GM12878 (cell line): Measurements from ENCODE around the gene NPB. TPM values are rescaled to one million over a fixed set of nuclear protein-coding genes. Genes with fewer than 3 reads are reported as not detected.

Source experiments
- ATAC-seq: fragments of 200-7000 bp; cut with Tn5 transposase; 3 replicates; pipeline ENCODE4 v1.9.1; 2020; ENCODE audit warnings: mild to moderate bottlenecking, moderate library complexity
- BruUV-seq: library from RNA; stranded (reverse); fragments of 400-500 nt; replicated peaks from 2 replicates; lab custom pipeline; 2021; lab: Mats Ljungman, UMichigan
- CTCF ChIA-PET: fragments of 300-600 bp; sonication (Branson Sonifier 250); formaldehyde crosslinking; extraction: SDS; loops from one replicate; lab custom pipeline; 2021; ENCODE audit warnings: inconsistent platforms; lab: Yijun Ruan, JAX
- POLR2A ChIA-PET: fragments of 350-600 bp; formaldehyde crosslinking; extraction: SDS; loops from one replicate; lab custom pipeline; 2021; ENCODE audit warnings: inconsistent platforms; lab: Charles Lee
- RAD21 ChIA-PET: fragments of 300-600 bp; sonication (Branson Sonifier 250); formaldehyde crosslinking; loops from one replicate; lab custom pipeline; 2023; ENCODE audit warnings: antibody characterized with exemption; ENCODE audit not compliant: unreplicated experiment; lab: Charles Lee
- SMC1A ChIA-PET: fragments of 300-600 bp; sonication (Branson Sonifier 250); formaldehyde crosslinking; loops from one replicate; lab custom pipeline; 2023; ENCODE audit not compliant: unreplicated experiment, uncharacterized antibody; lab: Charles Lee
- DNase-seq: peaks from one replicate; pipeline ENCODE4 v3.0.0-alpha.2; 2011; ENCODE audit warnings: low read depth, low spot score
- FAIRE-seq: peaks from 3 replicates; lab custom pipeline; 2011; peaks lifted over from hg19 to GRCh38; lab: Jason Lieb, UNC
- H2AFZ ChIP-seq: 2 replicates; pipeline ENCODE4 v1.6.0; 2011; ENCODE audit warnings: low read depth, low read length, control low read depth; ENCODE audit not compliant: control insufficient read depth
- H3K27ac ChIP-seq: 2 replicates; pipeline ENCODE4 v1.5.1; 2011; ENCODE audit warnings: control low read depth; ENCODE audit not compliant: control insufficient read depth, insufficient read depth
- H3K27me3 ChIP-seq, 2 experiments: replicated peaks in 1 of 2; 2 replicates each; pipeline versions ENCODE4 v1.6.0 to v1.6.1; 2011; ENCODE audit warnings: low read length in 1 of 2; ENCODE audit not compliant: control insufficient read depth in 2 of 2, insufficient read depth in 2 of 2
- H3K36me3 ChIP-seq, 2 experiments: 2 replicates each; pipeline ENCODE4 v1.5.1; 2011; ENCODE audit warnings: low read length in 1 of 2; ENCODE audit not compliant: control insufficient read depth in 2 of 2, insufficient read depth in 2 of 2
- H3K4me1 ChIP-seq: 2 replicates; pipeline ENCODE4 v1.6.1; 2011; ENCODE audit warnings: mild to moderate bottlenecking, low read length, moderate library complexity, mixed read lengths; ENCODE audit not compliant: control insufficient read depth, insufficient read depth
- H3K4me2 ChIP-seq: 2 replicates; pipeline ENCODE4 v1.6.0; 2011; ENCODE audit warnings: control low read depth; ENCODE audit not compliant: control insufficient read depth, insufficient read depth
- H3K4me3 ChIP-seq: fragments of 200-600 bp; sonication (generic); 2 replicates; pipeline ENCODE4 v1.5.1; 2016
- H3K79me2 ChIP-seq: 2 replicates; pipeline ENCODE4 v1.6.0; 2011; ENCODE audit warnings: low read length; ENCODE audit not compliant: control insufficient read depth, insufficient read depth
- H3K9ac ChIP-seq: 2 replicates; pipeline ENCODE4 v1.8.0; 2011; ENCODE audit warnings: low read length, control low read depth, mixed read lengths; ENCODE audit not compliant: control insufficient read depth, insufficient read depth
- H3K9me3 ChIP-seq: replicated peaks from 3 replicates; pipeline ENCODE4 v1.5.1; 2011; ENCODE audit warnings: mild to moderate bottlenecking, low read length; ENCODE audit not compliant: control insufficient read depth, insufficient read depth
- H4K20me1 ChIP-seq: 2 replicates; pipeline ENCODE4 v1.6.0; 2011; ENCODE audit not compliant: control insufficient read depth, insufficient read depth
- BMI1 ChIP-seq: fragments of 450-650 bp; IDR thresholded peaks from 2 replicates; pipeline ENCODE4 v1.6.1; 2016; ENCODE audit warnings: mild to moderate bottlenecking, moderate library complexity, borderline replicate concordance
- CHD2 ChIP-seq: IDR thresholded peaks from 2 replicates; pipeline ENCODE4 v1.6.1; 2011; ENCODE audit warnings: low read depth, low read length, improper control_type of control experiment, borderline replicate concordance
- CHD4 ChIP-seq: fragments of 200-600 bp; sonication (generic); IDR thresholded peaks from 2 replicates; pipeline ENCODE4 v1.6.1; 2016; ENCODE audit warnings: mild to moderate bottlenecking
- DPF2 ChIP-seq: fragments of 450-650 bp; IDR thresholded peaks from 2 replicates; pipeline ENCODE4 v1.6.1; 2017; ENCODE audit warnings: mild to moderate bottlenecking
- EP300 ChIP-seq, 2 experiments: fragments of 150-350 bp in 1 of 2; IDR thresholded peaks; 2 replicates each; pipeline ENCODE4 v1.6.1; 2011 to 2012; ENCODE audit warnings: low read depth in 2 of 2, low read length in 2 of 2, borderline replicate concordance in 1 of 2, improper control_type of control experiment in 1 of 2, inconsistent platforms in 1 of 2; ENCODE audit not compliant: control insufficient read depth in 1 of 2
- GABPA ChIP-seq: IDR thresholded peaks from 2 replicates; pipeline ENCODE4 v1.6.1; 2014; ENCODE audit warnings: antibody characterized with exemption, low read depth, mild to moderate bottlenecking, inconsistent platforms
- HDAC6 ChIP-seq: fragments of 200-600 bp; sonication (generic); IDR thresholded peaks from one replicate; pipeline ENCODE4 v1.8.0; 2017; ENCODE audit warnings: antibody characterized with exemption; ENCODE audit not compliant: unreplicated experiment
- IKZF1 ChIP-seq: fragments of 450-650 bp; conservative IDR thresholded peaks from 2 replicates; pipeline ENCODE4 v1.6.1; 2017; ENCODE audit warnings: antibody characterized with exemption, mild to moderate bottlenecking
- SMARCA5 ChIP-seq: fragments of 450-650 bp; IDR thresholded peaks from 2 replicates; pipeline ENCODE4 v1.6.1; 2017; ENCODE audit warnings: mild to moderate bottlenecking
- STAT1 ChIP-seq: fragments of 450-650 bp; conservative IDR thresholded peaks from 2 replicates; pipeline ENCODE4 v1.6.1; 2014; ENCODE audit warnings: antibody characterized with exemption, mild to moderate bottlenecking
- STAT3 ChIP-seq: IDR thresholded peaks from 2 replicates; pipeline ENCODE4 v1.6.1; 2011; ENCODE audit warnings: low read depth, low read length, improper control_type of control experiment
- TAF1 ChIP-seq: IDR thresholded peaks from 2 replicates; pipeline ENCODE4 v1.6.1; 2011; ENCODE audit warnings: mild to moderate bottlenecking, low read depth, low read length, borderline replicate concordance
- TCF3 ChIP-seq: IDR thresholded peaks from 2 replicates; pipeline ENCODE4 v1.6.1; 2012; ENCODE audit warnings: low read depth, mild to moderate bottlenecking, low read length, borderline replicate concordance; ENCODE audit not compliant: insufficient read depth
- WGBS: methylation state at CpG from one replicate; pipeline ENCODE4 v1.1.6; 2016; ENCODE audit warnings: low lambda C conversion rate; ENCODE audit not compliant: insufficient replicate concordance, insufficient coverage; ENCODE audit errors: missing lambda C conversion rate; 5-methylcytosine and 5-hydroxymethylcytosine counted together
- in situ Hi-C: fragments of 300-500 bp; cut with MboI; formaldehyde crosslinking; loops from 9 replicates; pipeline ENCODE4 v1.14.3; 2018; ENCODE audit warnings: mixed read lengths
- intact Hi-C: fragments of 100-400 bp; cut with micrococcal nuclease; formaldehyde crosslinking; loops from one replicate; pipeline ENCODE4 v1.14.2; 2022; ENCODE audit not compliant: unreplicated experiment
- polyA plus RNA-seq, 11 experiments: library from polyadenylated mRNA; depleted of rRNA in 4 of 11; unstranded in 6 of 11; stranded (reverse) in 5 of 11; fragments of >200 nt; fragmentation: Nextera tagmentation in 4 of 11; fragmentation: Illumina TruSeq in 1 of 11; extraction: Ambion mirVana in 4 of 11; extraction: Trizol in 1 of 11; gene quantifications; 1 replicate in 1 of 11; 2 replicates in 10 of 11; pipeline versions ENCODE4 v1.2.1 to v1.2.3, GENCODE V29; 2011 to 2016; ENCODE audit warnings: inconsistent platforms in 2 of 11, missing spikeins in 2 of 11, low read depth in 1 of 11
- total RNA-seq, 4 experiments: library from RNA; depleted of rRNA in 3 of 4; stranded (reverse); fragments of >200 nt in 3 of 4; fragmentation: Illumina TruSeq in 1 of 4; extraction: Trizol in 1 of 4; gene quantifications; 2 replicates each; pipeline versions ENCODE4 v1.2.1 to v1.2.3, GENCODE V29; 2013 to 2021
- TF ChIP-seq, protein P1 (sequence below): IDR thresholded peaks from 2 replicates; pipeline ENCODE4 v1.6.1; 2011; ENCODE audit warnings: low read depth, mild to moderate bottlenecking, low read length, moderate library complexity, borderline replicate concordance; ENCODE audit errors: extremely low read depth
- TF ChIP-seq, protein P2 (sequence below): fragments of 450-650 bp; conservative IDR thresholded peaks from 2 replicates; pipeline ENCODE4 v1.6.1; 2017; ENCODE audit warnings: mild to moderate bottlenecking, moderate library complexity

NPB gene
- total and polyA plus RNA-seq, 10 of the 15 experiments (the other 5 are each of a cell fraction or from before 2014, with no cell fraction given), result 0.03 to 0.40 (median 0.15) TPM; not detected in 2

DNA sequence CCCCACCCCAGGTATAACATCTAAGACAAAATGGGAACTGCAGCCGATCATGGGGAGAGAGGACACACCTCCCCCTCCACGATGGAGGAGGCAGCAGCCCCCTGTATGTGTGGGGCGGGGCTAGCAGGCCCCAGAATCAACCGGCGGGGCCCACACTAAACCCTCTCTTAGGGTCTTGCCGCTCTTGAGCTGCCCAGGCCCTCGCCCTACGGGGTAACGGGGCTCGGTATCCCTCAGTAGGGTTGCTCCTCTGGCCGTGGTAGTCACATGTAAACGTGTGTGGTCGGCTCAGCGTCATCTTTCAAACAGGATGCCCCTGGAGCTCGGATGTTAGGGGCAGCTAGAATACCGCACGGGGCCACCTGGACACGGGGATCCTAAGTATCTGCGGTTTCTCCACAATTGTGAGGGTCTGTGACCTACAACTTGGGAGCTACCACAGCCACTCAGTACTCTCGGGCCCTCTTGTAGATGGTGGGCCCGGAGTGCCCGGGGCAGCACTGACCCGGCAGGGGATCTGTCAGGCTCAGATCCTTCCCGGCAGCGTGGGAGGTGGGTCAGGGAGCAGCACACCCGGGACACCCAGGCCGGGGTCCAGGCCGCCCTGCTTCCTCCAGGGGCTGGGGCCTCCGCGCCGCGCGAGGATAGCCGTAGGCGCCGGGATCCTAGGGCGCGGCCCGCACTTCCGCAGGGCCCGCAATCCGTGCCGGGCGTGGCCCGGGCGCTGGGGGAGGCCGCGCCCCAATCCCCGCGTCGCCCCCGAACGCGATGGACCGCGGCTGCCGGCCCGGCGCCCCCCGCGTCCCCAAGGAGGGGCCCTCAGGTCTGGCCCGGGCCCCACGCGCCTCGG lies 31.7 kb upstream of the NPB start:
- Histone ChIP-seq H4K20me1 (0 out of 2 replicates have a peak, but pooled peaks cover 3% of the 10 kb centered on the region), H3K36me3 (peaks cover 1 to 24% of the 10 kb centered on the region in 2 experiments; a peak in 2 of 4 replicates), H3K4me3 (peak overlapping the region; percentile 95), H3K4me1 (0 out of 2 replicates have a peak, but pooled peaks cover 8% of the 10 kb centered on the region), H2AFZ (no peak overlapping the region), H3K79me2 (peaks cover 47% of the 10 kb centered on the region), H3K27ac (peak overlapping the region; percentile 83), H3K9me3 (no peaks in the 10 kb centered on the region), H3K9ac (peak overlapping the region; percentile 91), H3K4me2 (peak overlapping the region; percentile 81), H3K27me3 (no peaks in the 10 kb centered on the region)
- SMC1A ChIA-PET, result interaction anchor here (0.8 to 1.7 kb wide), 4 partner anchors 9 to 43 kb away, joined by 3 to 7 read pairs (median 5); partner anchors contain the start of gene ANAPC11
- ATAC-seq (peak; percentile 24), FAIRE-seq (peak; percentile 35), DNase-seq (no peak)
- BruUV-seq, result no TSS peak
- POLR2A ChIA-PET, result interaction anchor here (0.5 to 3.5 kb wide), 12 partner anchors 8 to 623 kb away, joined by 3 to 26 read pairs (median 6); partner anchors contain the start of genes ALYREF, ANAPC11, FASN and MCRIP1
- intact Hi-C loops, result loop anchor here (5.0 kb wide), 1 partner anchor 57 kb away; the partner anchor contains the start of gene MAFG
- in situ Hi-C loops, result no loop called here
- RAD21 ChIA-PET, result interaction anchor here (1.0 to 2.1 kb wide), 4 partner anchors 9 to 56 kb away, joined by 3 to 8 read pairs (median 4); partner anchors contain the start of genes ALYREF and ANAPC11
- under 1% methylated on average over 51 of the region's 65 CpGs for WGBS
- CTCF ChIA-PET, result interaction anchor here (0.5 to 2.5 kb wide), 16 partner anchors 9 to 167 kb away, joined by 3 to 10 read pairs (median 5); partner anchors contain the start of genes DCXR, MAFG and P4HB
- TF ChIP-seq STAT3, result no peak
- TF ChIP-seq EP300 (IDR thresholded peaks at IDR 0.05; ENCODE audit: borderline replicate concordance in 1 of 2, control insufficient read depth in 1 of 2, low read depth in 2 of 2, low read length in 2 of 2), result peak in 1 of 2 experiments; percentile 26; a peak in 1 of 4 replicates
- TF ChIP-seq CHD2, result no peak
- TF ChIP-seq STAT1, result peak; percentile 60; the same call in 1 of the 2 replicates
- TF ChIP-seq, protein P1, sequence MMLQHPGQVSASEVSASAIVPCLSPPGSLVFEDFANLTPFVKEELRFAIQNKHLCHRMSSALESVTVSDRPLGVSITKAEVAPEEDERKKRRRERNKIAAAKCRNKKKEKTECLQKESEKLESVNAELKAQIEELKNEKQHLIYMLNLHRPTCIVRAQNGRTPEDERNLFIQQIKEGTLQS, result no peak
- TF ChIP-seq TCF3, result 0 out of 2 replicates have a peak, but pooled peaks have one; percentile 29
- TF ChIP-seq BMI1, result no peak
- TF ChIP-seq HDAC6, result no peak
- TF ChIP-seq DPF2, result peak; percentile 19; the same call in 1 of the 2 replicates
- TF ChIP-seq GABPA, result no peak
- peak; percentile 45; the same call in 1 of the 2 replicates for TF ChIP-seq SMARCA5
- TF ChIP-seq CHD4, result no peak
- TF ChIP-seq TAF1, result no peak
- peak; percentile 29 for TF ChIP-seq IKZF1
- TF ChIP-seq, protein P2, sequence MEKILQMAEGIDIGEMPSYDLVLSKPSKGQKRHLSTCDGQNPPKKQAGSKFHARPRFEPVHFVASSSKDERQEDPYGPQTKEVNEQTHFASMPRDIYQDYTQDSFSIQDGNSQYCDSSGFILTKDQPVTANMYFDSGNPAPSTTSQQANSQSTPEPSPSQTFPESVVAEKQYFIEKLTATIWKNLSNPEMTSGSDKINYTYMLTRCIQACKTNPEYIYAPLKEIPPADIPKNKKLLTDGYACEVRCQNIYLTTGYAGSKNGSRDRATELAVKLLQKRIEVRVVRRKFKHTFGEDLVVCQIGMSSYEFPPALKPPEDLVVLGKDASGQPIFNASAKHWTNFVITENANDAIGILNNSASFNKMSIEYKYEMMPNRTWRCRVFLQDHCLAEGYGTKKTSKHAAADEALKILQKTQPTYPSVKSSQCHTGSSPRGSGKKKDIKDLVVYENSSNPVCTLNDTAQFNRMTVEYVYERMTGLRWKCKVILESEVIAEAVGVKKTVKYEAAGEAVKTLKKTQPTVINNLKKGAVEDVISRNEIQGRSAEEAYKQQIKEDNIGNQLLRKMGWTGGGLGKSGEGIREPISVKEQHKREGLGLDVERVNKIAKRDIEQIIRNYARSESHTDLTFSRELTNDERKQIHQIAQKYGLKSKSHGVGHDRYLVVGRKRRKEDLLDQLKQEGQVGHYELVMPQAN, result peak; percentile 63
